OCI-LY7 (cell line): ENCODE results near the gene PODN. TPM values are rescaled to one million over a fixed set of nuclear protein-coding genes. Genes with fewer than 3 reads are reported as not detected.

Source experiments
- BruUV-seq: library from RNA; stranded (reverse); fragments of 400-500 nt; replicated peaks from 2 replicates; lab custom pipeline; 2021; lab: Mats Ljungman, UMichigan
- CTCF ChIA-PET: fragments of 300-600 bp; sonication (Branson Sonifier 250); formaldehyde crosslinking; loops from one replicate; lab custom pipeline; 2022; ENCODE audit warnings: antibody characterized with exemption; ENCODE audit not compliant: unreplicated experiment; lab: Charles Lee
- POLR2A ChIA-PET: fragments of 300-600 bp; sonication (Branson Sonifier 250); formaldehyde crosslinking; loops from one replicate; lab custom pipeline; 2022; ENCODE audit warnings: antibody characterized with exemption; lab: Charles Lee
- DNase-seq: peaks from one replicate; pipeline ENCODE4 v3.0.0-alpha.2; 2015; ENCODE audit warnings: low spot score
- H2AFZ ChIP-seq: fragments of 200-600 bp; sonication (generic), shearing (Covaris generic); 2 replicates; pipeline ENCODE4 v1.6.1; 2014; ENCODE audit warnings: mild to moderate bottlenecking, antibody characterized with exemption, low read length, moderate library complexity
- H3K27ac ChIP-seq: fragments of 200-600 bp; sonication (generic); 2 replicates; pipeline ENCODE4 v1.5.1; 2014; ENCODE audit warnings: mixed run types, low read depth, mild to moderate bottlenecking, moderate library complexity, low read length, inconsistent platforms; ENCODE audit not compliant: poor library complexity, severe bottlenecking
- H3K36me3 ChIP-seq: fragments of 200-600 bp; sonication (generic); 2 replicates; pipeline ENCODE4 v1.6.1; 2014; ENCODE audit warnings: mild to moderate bottlenecking, antibody characterized with exemption, low read length, moderate library complexity, mixed read lengths; ENCODE audit not compliant: insufficient read depth
- H3K4me1 ChIP-seq: fragments of 200-600 bp; sonication (generic); 2 replicates; pipeline ENCODE4 v1.5.1; 2014; ENCODE audit warnings: mild to moderate bottlenecking, low read length; ENCODE audit not compliant: insufficient read depth, poor library complexity, severe bottlenecking
- H3K4me2 ChIP-seq: fragments of 200-600 bp; sonication (generic); 2 replicates; pipeline ENCODE4 v1.6.1; 2014; ENCODE audit warnings: mild to moderate bottlenecking, low read length
- H3K4me3 ChIP-seq: fragments of 200-600 bp; sonication (generic); 2 replicates; pipeline ENCODE4 v1.5.1; 2014; ENCODE audit warnings: mild to moderate bottlenecking, low read depth, low read length; ENCODE audit not compliant: poor library complexity, severe bottlenecking
- H3K79me2 ChIP-seq: fragments of 200-600 bp; sonication (generic); 2 replicates; pipeline ENCODE4 v1.6.1; 2016; ENCODE audit warnings: low read depth, mild to moderate bottlenecking, low read length, moderate library complexity, mixed read lengths; ENCODE audit not compliant: insufficient read depth
- H3K9me2 ChIP-seq: fragments of 200-600 bp; sonication (generic); 2 replicates; pipeline ENCODE4 v1.6.1; 2016; ENCODE audit warnings: mild to moderate bottlenecking, low read length, mixed read lengths; ENCODE audit not compliant: insufficient read depth
- H3K9me3 ChIP-seq: fragments of 200-600 bp; sonication (generic); 2 replicates; pipeline ENCODE4 v1.6.1; 2014; ENCODE audit warnings: mild to moderate bottlenecking, mixed run types, low read length, mixed read lengths
- H4K20me1 ChIP-seq: fragments of 200-600 bp; sonication (generic); 2 replicates; pipeline ENCODE4 v1.6.1; 2014; ENCODE audit warnings: mild to moderate bottlenecking, antibody characterized with exemption, low read length, moderate library complexity, mixed read lengths; ENCODE audit not compliant: insufficient read depth
- EZH2phosphoT487 ChIP-seq: fragments of 200-600 bp; sonication (generic); IDR thresholded peaks from 2 replicates; pipeline ENCODE4 v1.6.1; 2018; ENCODE audit warnings: low read depth, borderline replicate concordance, mild to moderate bottlenecking, mixed run types, antibody characterized with exemption, low read length, moderate library complexity, mixed read lengths
- intact Hi-C: fragments of 100-400 bp; cut with micrococcal nuclease; formaldehyde crosslinking; loops from one replicate; pipeline ENCODE4 v1.10.0; 2022; ENCODE audit not compliant: unreplicated experiment
- total RNA-seq, 2 experiments: library from RNA; depleted of rRNA in 1 of 2; stranded (reverse); fragments of >200 nt in 1 of 2; shearing (Covaris generic) in 1 of 2; gene quantifications; 2 replicates each; pipeline ENCODE4 v1.2.3, GENCODE V29; 2014 to 2022
- TF ChIP-seq, protein P1 (sequence below): fragments of 200-600 bp; sonication (generic); conservative IDR thresholded peaks from 2 replicates; pipeline ENCODE4 v1.5.1; 2014; ENCODE audit warnings: mild to moderate bottlenecking, antibody characterized with exemption, low read length, moderate library complexity, mixed read lengths

The PODN gene
- total RNA-seq, 2 experiments from 2014 or later = not detected

DNA sequence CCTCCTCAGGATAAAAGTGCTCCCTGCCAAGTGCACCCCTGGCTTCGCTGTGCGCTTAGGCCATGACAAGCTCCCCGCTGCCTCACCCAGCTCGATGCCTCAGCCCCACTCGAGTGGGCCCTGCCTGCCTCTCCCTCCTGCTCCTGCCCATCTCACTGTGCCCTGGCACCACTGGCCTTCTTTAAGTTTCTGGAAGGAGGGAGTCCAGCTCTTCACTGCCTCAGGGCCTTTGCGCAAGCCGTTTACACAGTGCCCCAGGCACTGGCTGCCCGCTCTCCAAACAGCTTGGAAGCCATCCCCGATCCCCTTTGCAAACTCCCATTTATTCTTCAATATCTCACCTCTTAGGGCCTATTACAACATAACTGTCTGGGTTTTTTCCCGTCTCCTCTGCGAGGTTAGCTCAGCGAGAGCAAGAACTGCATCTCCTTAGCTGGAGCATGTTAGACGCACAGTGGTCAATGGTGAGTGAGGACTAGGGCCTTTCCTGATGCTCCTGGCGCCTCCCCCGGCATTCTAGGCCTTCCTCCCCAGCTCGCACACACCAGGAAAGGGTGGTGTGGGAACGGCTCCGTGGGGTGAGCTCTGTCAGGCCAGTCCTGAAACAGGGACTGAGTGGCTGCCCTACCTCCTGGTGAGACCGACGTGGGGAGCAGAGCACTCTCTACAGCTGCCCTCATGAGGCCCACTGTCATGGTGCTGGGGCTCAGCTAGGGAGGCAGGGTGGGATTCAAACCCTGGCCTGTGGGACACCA is 31.9 kb downstream of the PODN start:
- Histone ChIP-seq H3K4me2 (no peak overlapping the region), H3K4me1 (no peaks in the 10 kb centered on the region), H2AFZ (no peak overlapping the region), H3K27ac (no peak overlapping the region), H3K9me2 (no peaks in the 10 kb centered on the region), H3K9me3 (peaks cover 21% of the 10 kb centered on the region), H3K36me3 (no peaks in the 10 kb centered on the region), H4K20me1 (no peaks in the 10 kb centered on the region), H3K79me2 (no peaks in the 10 kb centered on the region), H3K4me3 (no peak overlapping the region)
- POLR2A ChIA-PET = interaction anchor here (0.5 kb wide), 1 partner anchor 52 kb away, joined by 3 read pairs; no protein-coding TSS in a partner anchor
- TF ChIP-seq, protein P1, sequence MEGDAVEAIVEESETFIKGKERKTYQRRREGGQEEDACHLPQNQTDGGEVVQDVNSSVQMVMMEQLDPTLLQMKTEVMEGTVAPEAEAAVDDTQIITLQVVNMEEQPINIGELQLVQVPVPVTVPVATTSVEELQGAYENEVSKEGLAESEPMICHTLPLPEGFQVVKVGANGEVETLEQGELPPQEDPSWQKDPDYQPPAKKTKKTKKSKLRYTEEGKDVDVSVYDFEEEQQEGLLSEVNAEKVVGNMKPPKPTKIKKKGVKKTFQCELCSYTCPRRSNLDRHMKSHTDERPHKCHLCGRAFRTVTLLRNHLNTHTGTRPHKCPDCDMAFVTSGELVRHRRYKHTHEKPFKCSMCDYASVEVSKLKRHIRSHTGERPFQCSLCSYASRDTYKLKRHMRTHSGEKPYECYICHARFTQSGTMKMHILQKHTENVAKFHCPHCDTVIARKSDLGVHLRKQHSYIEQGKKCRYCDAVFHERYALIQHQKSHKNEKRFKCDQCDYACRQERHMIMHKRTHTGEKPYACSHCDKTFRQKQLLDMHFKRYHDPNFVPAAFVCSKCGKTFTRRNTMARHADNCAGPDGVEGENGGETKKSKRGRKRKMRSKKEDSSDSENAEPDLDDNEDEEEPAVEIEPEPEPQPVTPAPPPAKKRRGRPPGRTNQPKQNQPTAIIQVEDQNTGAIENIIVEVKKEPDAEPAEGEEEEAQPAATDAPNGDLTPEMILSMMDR = no peak
- DNase-seq = no peak
- intact Hi-C loops = no loop called here
- BruUV-seq = no TSS peak
- CTCF ChIA-PET = no interaction called here

- Histone ChIP-seq H3K4me1 (no peaks in the 10 kb centered on the region), H3K27ac (no peak overlapping the region), H2AFZ (no peak overlapping the region), H3K79me2 (no peaks in the 10 kb centered on the region), H3K9me3 (peaks cover 22% of the 10 kb centered on the region), H3K36me3 (no peaks in the 10 kb centered on the region), H3K9me2 (no peaks in the 10 kb centered on the region), H3K4me3 (no peak overlapping the region), H4K20me1 (no peaks in the 10 kb centered on the region), H3K4me2 (no peak overlapping the region)
- TF ChIP-seq EZH2phosphoT487 = no peak
- TF ChIP-seq, protein P1 = no peak
- BruUV-seq = no TSS peak
- no peak for DNase-seq
- CTCF ChIA-PET = no interaction called here
- intact Hi-C loops = no loop called here
- POLR2A ChIA-PET = interaction anchor here (0.5 kb wide), 1 partner anchor 52 kb away, joined by 3 read pairs; no protein-coding TSS in a partner anchor
Measured at GRCh38 chr1:53094533-53094919, 32.5 kb downstream of the PODN start.

DNA sequence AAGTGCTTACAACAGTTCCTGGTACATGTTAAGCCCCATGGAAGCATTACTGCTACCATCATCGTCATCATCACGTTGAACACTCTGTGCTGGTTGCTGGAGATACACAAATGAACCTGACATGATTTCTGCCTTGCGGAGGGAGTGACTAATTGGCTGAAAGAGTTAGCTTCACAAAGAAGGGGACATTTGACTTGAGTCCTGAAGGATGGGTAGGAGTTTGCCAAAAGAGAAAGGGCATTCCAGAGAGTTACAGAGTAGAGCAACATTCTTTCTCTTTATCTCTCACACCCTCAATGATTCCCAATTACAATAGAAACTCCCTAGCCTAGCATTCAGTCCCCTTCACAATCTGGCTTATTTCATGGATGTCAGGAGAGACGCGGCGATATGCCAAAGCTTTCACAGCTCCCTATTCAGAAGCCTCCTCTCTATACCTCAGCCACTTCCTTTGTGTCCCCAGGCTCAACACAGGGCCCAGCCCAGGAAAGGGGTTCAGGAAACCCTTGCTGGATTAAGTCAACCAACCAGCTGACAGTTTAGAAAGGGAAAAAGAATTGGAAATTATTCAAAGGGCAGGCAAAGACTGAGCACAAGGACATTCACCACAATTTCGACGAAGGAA is 42.4 kb downstream of the PODN start:
- no TSS peak for BruUV-seq
- TF ChIP-seq, protein P1 = no peak
- no peak overlapping the region for H2AFZ ChIP-seq
- DNase-seq = no peak
- POLR2A ChIA-PET = no interaction called here
- H4K20me1 ChIP-seq = no peaks in the 10 kb centered on the region
- no peak overlapping the region for H3K27ac ChIP-seq
- H3K9me2 ChIP-seq = no peaks in the 10 kb centered on the region
- no peaks in the 10 kb centered on the region for H3K79me2 ChIP-seq
- CTCF ChIA-PET = no interaction called here
- 0 out of 2 replicates have a peak, but pooled peaks cover 5% of the 10 kb centered on the region for H3K9me3 ChIP-seq
- intact Hi-C loops = no loop called here
- H3K4me3 ChIP-seq = no peak overlapping the region
- no peaks in the 10 kb centered on the region for H3K4me1 ChIP-seq
- H3K4me2 ChIP-seq = no peak overlapping the region
- no peaks in the 10 kb centered on the region for H3K36me3 ChIP-seq
